HepG2 (cell line): ENCODE measurements around the gene WNK4. TPM values are rescaled to one million over a fixed set of nuclear protein-coding genes. Genes with fewer than 3 reads are reported as not detected.

Source experiments
- ATAC-seq: fragments of 200-7000 bp; cut with Tn5 transposase; 3 replicates; pipeline ENCODE4 v1.9.1; 2020; ENCODE audit warnings: mild to moderate bottlenecking, moderate library complexity
- BruUV-seq: library from RNA; stranded (reverse); fragments of 400-500 nt; replicated peaks from 2 replicates; lab custom pipeline; 2021; lab: Mats Ljungman, UMichigan
- CTCF ChIA-PET: fragments of 300-600 bp; formaldehyde crosslinking; extraction: SDS; loops from one replicate; lab custom pipeline; 2021; ENCODE audit warnings: low total read pairs, inconsistent platforms, low intra/inter-chr PET ratio; lab: Yijun Ruan, JAX
- POLR2A ChIA-PET: fragments of 350-600 bp; sonication (Branson Sonifier 250); formaldehyde crosslinking; loops from one replicate; lab custom pipeline; 2020; ENCODE audit warnings: antibody characterized with exemption, inconsistent platforms; lab: Yijun Ruan, JAX
- DNase-seq: peaks from one replicate; pipeline ENCODE4 v3.0.0-alpha.2; 2015; ENCODE audit warnings: low spot score
- FAIRE-seq: peaks from 3 replicates; lab custom pipeline; 2011; peaks lifted over from hg19 to GRCh38; lab: Jason Lieb, UNC
- H2AFZ ChIP-seq: one replicate; pipeline ENCODE4 v1.6.1; 2011; ENCODE audit warnings: low read length, inconsistent platforms
- H3K27ac ChIP-seq: fragments of 300-600 bp; 3 replicates; pipeline ENCODE4 v1.8.0; 2011; ENCODE audit warnings: mixed run types, mild to moderate bottlenecking, mixed read lengths, low read length, inconsistent platforms; ENCODE audit not compliant: insufficient read depth; ENCODE audit errors: extremely low read length
- H3K27me3 ChIP-seq, 2 experiments: fragments of 200-600 bp in 1 of 2; 2 replicates in 1 of 2; 3 replicates in 1 of 2; pipeline versions ENCODE4 v1.6.0 to v1.8.0; 2011; ENCODE audit warnings: low read length in 2 of 2, mild to moderate bottlenecking in 2 of 2, moderate library complexity in 2 of 2, inconsistent platforms in 1 of 2; ENCODE audit not compliant: insufficient read depth in 2 of 2, control insufficient read depth in 1 of 2
- H3K36me3 ChIP-seq, 2 experiments: fragments of 200-600 bp in 1 of 2; replicated peaks in 1 of 2; 2 replicates in 1 of 2; 3 replicates in 1 of 2; pipeline versions ENCODE4 v1.5.1 to v1.8.0; 2011; ENCODE audit warnings: low read length in 2 of 2, inconsistent platforms in 1 of 2; ENCODE audit not compliant: insufficient read depth in 2 of 2, control insufficient read depth in 1 of 2
- H3K4me1 ChIP-seq: 2 replicates; pipeline ENCODE4 v1.5.1; 2012; ENCODE audit warnings: low read length, inconsistent platforms; ENCODE audit not compliant: insufficient read depth
- H3K4me2 ChIP-seq: 2 replicates; pipeline ENCODE4 v1.6.0; 2011; ENCODE audit warnings: low read depth, low read length, inconsistent platforms
- H3K4me3 ChIP-seq, 3 experiments: fragments of 200-600 bp in 1 of 3; sonication (generic), shearing (Covaris generic) in 1 of 3; replicated peaks in 1 of 3; 2 replicates each; pipeline ENCODE4 v1.5.1; 2011 to 2016; ENCODE audit warnings: low read length in 3 of 3, inconsistent platforms in 2 of 3, low read depth in 2 of 3, mild to moderate bottlenecking in 2 of 3, control low read depth in 1 of 3, mixed read lengths in 1 of 3; ENCODE audit not compliant: insufficient read depth in 1 of 3
- H3K79me2 ChIP-seq: one replicate; pipeline ENCODE4 v1.6.1; 2011; ENCODE audit warnings: low read length, inconsistent platforms; ENCODE audit not compliant: insufficient read depth
- H3K9ac ChIP-seq: 2 replicates; pipeline ENCODE4 v1.6.0; 2011; ENCODE audit warnings: mild to moderate bottlenecking, low read depth, low read length, inconsistent platforms; ENCODE audit not compliant: insufficient read depth
- H3K9me3 ChIP-seq: 2 replicates; pipeline ENCODE4 v1.5.1; 2012; ENCODE audit warnings: mild to moderate bottlenecking, low read length
- H4K20me1 ChIP-seq: 2 replicates; pipeline ENCODE4 v1.6.0; 2011; ENCODE audit warnings: inconsistent platforms, mild to moderate bottlenecking, low read length, moderate library complexity; ENCODE audit not compliant: insufficient read depth
- AHR ChIP-seq: IDR thresholded peaks from 2 replicates; pipeline ENCODE4 v1.6.1; 2018; ENCODE audit warnings: missing genetic modification reagents, missing compliant biosample characterization
- ATAD3A ChIP-seq: sonication (generic); formaldehyde crosslinking; IDR thresholded peaks from 2 replicates; pipeline ENCODE4 v1.4.0; 2020; ENCODE audit warnings: missing genetic modification reagents
- BCLAF1 ChIP-seq: fragments of 450-650 bp; IDR thresholded peaks from 2 replicates; pipeline ENCODE4 v1.6.1; 2017; ENCODE audit warnings: mild to moderate bottlenecking
- GLI4 ChIP-seq: sonication (generic); formaldehyde crosslinking; IDR thresholded peaks from 2 replicates; pipeline ENCODE4 v1.5.1; 2020; ENCODE audit warnings: missing genetic modification reagents, mild to moderate bottlenecking, moderate library complexity, borderline replicate concordance
- MYC ChIP-seq: sonication (generic); formaldehyde crosslinking; IDR thresholded peaks from 2 replicates; pipeline ENCODE4 v1.9.0; 2021; ENCODE audit warnings: missing genetic modification reagents, borderline replicate concordance
- MYPOP ChIP-seq: sonication (generic); formaldehyde crosslinking; IDR thresholded peaks from 2 replicates; pipeline ENCODE4 v1.8.1; 2023; ENCODE audit warnings: mild to moderate bottlenecking, moderate library complexity, missing genetic modification reagents
- NFKB2 ChIP-seq: sonication (generic); formaldehyde crosslinking; IDR thresholded peaks from 2 replicates; pipeline ENCODE4 v1.4.0; 2020; ENCODE audit warnings: missing genetic modification reagents, borderline replicate concordance
- NFRKB ChIP-seq: fragments of 450-650 bp; IDR thresholded peaks from 2 replicates; pipeline ENCODE4 v1.6.1; 2017
- NR2F2 ChIP-seq: IDR thresholded peaks from 2 replicates; pipeline ENCODE4 v1.6.1; 2012; ENCODE audit warnings: low read depth, inconsistent platforms, borderline replicate concordance
- PAWR ChIP-seq: sonication (generic); formaldehyde crosslinking; IDR thresholded peaks from 2 replicates; pipeline ENCODE4 v1.4.0; 2020; ENCODE audit warnings: missing genetic modification reagents, mild to moderate bottlenecking, borderline replicate concordance
- SKI ChIP-seq: fragments of 450-650 bp; IDR thresholded peaks from one replicate; pipeline ENCODE4 v1.6.1; 2018; ENCODE audit warnings: mild to moderate bottlenecking; ENCODE audit not compliant: partially characterized antibody
- ZNF256 ChIP-seq: sonication (generic); formaldehyde crosslinking; conservative IDR thresholded peaks from 2 replicates; pipeline ENCODE4 v1.4.0; 2020; ENCODE audit warnings: missing genetic modification reagents
- ZNF572 ChIP-seq: sonication (generic); formaldehyde crosslinking; IDR thresholded peaks from 2 replicates; pipeline ENCODE4 v1.5.1; 2020; ENCODE audit warnings: mild to moderate bottlenecking, missing genetic modification reagents
- ZNF747 ChIP-seq: sonication (generic); formaldehyde crosslinking; IDR thresholded peaks from 2 replicates; pipeline ENCODE4 v1.8.1; 2023; ENCODE audit warnings: missing genetic modification reagents, mild to moderate bottlenecking, borderline replicate concordance
- ZNF775 ChIP-seq: sonication (generic); formaldehyde crosslinking; IDR thresholded peaks from 2 replicates; pipeline ENCODE4 v1.4.0; 2020; ENCODE audit warnings: missing genetic modification reagents, mild to moderate bottlenecking, moderate library complexity, borderline replicate concordance
- ZNF883 ChIP-seq: sonication (generic); formaldehyde crosslinking; IDR thresholded peaks from 2 replicates; pipeline ENCODE4 v1.5.1; 2020; ENCODE audit warnings: mild to moderate bottlenecking, missing genetic modification reagents; ENCODE audit errors: not compliant biosample characterization
- ZZZ3 ChIP-seq: sonication (generic); formaldehyde crosslinking; IDR thresholded peaks from 2 replicates; pipeline ENCODE4 v1.4.0; 2020; ENCODE audit warnings: missing genetic modification reagents, mild to moderate bottlenecking, borderline replicate concordance
- WGBS: methylation state at CpG from one replicate; pipeline ENCODE4 v1.1.6; 2017; ENCODE audit warnings: low lambda C conversion rate; 5-methylcytosine and 5-hydroxymethylcytosine counted together
- in situ Hi-C: cut with HindIII; loops from 2 replicates; pipeline ENCODE4 v1.10.0; 2017; ENCODE audit warnings: low pct_unique_long_range_greater_than_20kb; ENCODE audit not compliant: extremely low pct_ligation_motif_present
- intact Hi-C: fragments of 100-400 bp; cut with micrococcal nuclease; formaldehyde crosslinking; loops from one replicate; pipeline ENCODE4 v1.10.0; 2022; ENCODE audit not compliant: unreplicated experiment
- polyA plus RNA-seq, 8 experiments: library from polyadenylated mRNA; depleted of rRNA in 3 of 8; stranded (reverse) in 7 of 8; unstranded in 1 of 8; fragments of >200 nt; fragmentation: Illumina TruSeq in 4 of 8; extraction: Trizol in 4 of 8; gene quantifications; 2 replicates each; pipeline versions ENCODE4 v1.2.1 to v1.2.3, GENCODE V29; 2011 to 2016; ENCODE audit warnings: low read depth in 4 of 8, missing spikeins in 1 of 8, mixed read lengths in 1 of 8; ENCODE audit not compliant: insufficient read depth in 1 of 8
- total RNA-seq, 5 experiments: library from RNA; depleted of rRNA; stranded (reverse); fragments of >200 nt; fragmentation: Illumina TruSeq; extraction: Trizol; gene quantifications; 2 replicates each; pipeline ENCODE4 v1.2.3, GENCODE V29; 2016; ENCODE audit warnings: low read depth in 1 of 5

The WNK4 gene
- total and polyA plus RNA-seq, 2 of the 13 experiments (the other 11 are each of a cell fraction or from before 2014, with no cell fraction given), result 2.7 to 13.7 TPM

- TF ChIP-seq BCLAF1 (no peak), NR2F2 (no peak), ATAD3A (CRISPR knock-in tag) (no peak), MYPOP (no peak), ZNF883 (CRISPR knock-in tag) (no peak), SKI (no peak), AHR (no peak)
Measured at GRCh38 chr17:42778570-42778969, 1.8 kb upstream of the WNK4 start (continued).

- H3K9me3 ChIP-seq, result no peaks in the 10 kb centered on the region
- ChIA-PET POLR2A (interaction anchor here (0.6 to 8.4 kb wide), 30 partner anchors 9 to 536 kb away, joined by 3 to 278 read pairs (median 6); partner anchors contain the start of genes BECN1, CNTD1, CNTNAP1 and COA3), CTCF (interaction anchor here (1.0 kb wide), 2 partner anchors 44 to 59 kb away, joined by 3 to 4 read pairs; partner anchors contain the start of gene BECN1)
- peak overlapping the region; percentile 99 for H3K4me2 ChIP-seq
- intact Hi-C loops, result no loop called here
- ATAC-seq (peak; percentile 0; the same call in 1 of the 3 replicates), DNase-seq (no peak), FAIRE-seq (no peak)
- peaks cover 71% of the 10 kb centered on the region for H3K4me1 ChIP-seq
- H3K4me3 ChIP-seq, result peak overlapping the region in 1 of 3 experiments; percentile 92; a peak in 1 of 6 replicates
- no peak overlapping the region for H2AFZ ChIP-seq
- H4K20me1 ChIP-seq, result peaks cover 4% of the 10 kb centered on the region; the same call in 1 of the 2 replicates
- in situ Hi-C loops, result no loop called here
- WGBS, result 65% methylated on average over 3 of the region's 3 CpGs
- BruUV-seq, result no TSS peak
- peaks cover 15 to 33% of the 10 kb centered on the region in 2 experiments; a peak in 4 of 5 replicates for H3K36me3 ChIP-seq
- H3K9ac ChIP-seq, result peak overlapping the region; percentile 45
- peaks cover 34% of the 10 kb centered on the region for H3K79me2 ChIP-seq
- no peaks in the 10 kb centered on the region; a peak in 1 of 5 replicates for H3K27me3 ChIP-seq
- peak overlapping the region; percentile 98 for H3K27ac ChIP-seq
- TF ChIP-seq GLI4 (CRISPR knock-in tag), result 0 out of 2 replicates have a peak, but pooled peaks have one; percentile 32
- peak; percentile 44; the same call in 1 of the 2 replicates for TF ChIP-seq PAWR
- 0 out of 2 replicates have a peak, but pooled peaks have one; percentile 36 for TF ChIP-seq ZNF256 (CRISPR knock-in tag)
- peak; percentile 83; the same call in 1 of the 2 replicates for TF ChIP-seq ZNF747 (CRISPR knock-in tag)
- TF ChIP-seq MYC, result 0 out of 2 replicates have a peak, but pooled peaks have one; percentile 19
- no peak; the same call in 1 of the 2 replicates for TF ChIP-seq ZNF572 (CRISPR knock-in tag)
- no peak for TF ChIP-seq NFRKB
- TF ChIP-seq ZZZ3 (CRISPR knock-in tag), result peak; percentile 85; the same call in 1 of the 2 replicates
- 0 out of 2 replicates have a peak, but pooled peaks have one; percentile 45 for TF ChIP-seq ZNF775 (CRISPR knock-in tag)
- 0 out of 2 replicates have a peak, but pooled peaks have one; percentile 22 for TF ChIP-seq NFKB2
Measured at GRCh38 chr17:42779304-42779935, 990 bp upstream of the WNK4 start.
